HG02759 (cell line): ENCODE results near the gene MED29.

Experiments
- ATAC-seq: cut with Tn5 transposase; IDR thresholded peaks from one replicate; pipeline ENCODE4 v1.9.1; 2021; ENCODE audit warnings: mild to moderate bottlenecking, moderate library complexity; ENCODE audit not compliant: unreplicated experiment

Gene MED29

GRCh38 chr19:39397360-39398296 is 6.5 kb downstream of the MED29 start:
- peak; percentile 58 for ATAC-seq

- ATAC-seq = no peak
These were observed 7.2 kb downstream of the MED29 start for GRCh38 chr19:39398297-39398864.

DNA sequence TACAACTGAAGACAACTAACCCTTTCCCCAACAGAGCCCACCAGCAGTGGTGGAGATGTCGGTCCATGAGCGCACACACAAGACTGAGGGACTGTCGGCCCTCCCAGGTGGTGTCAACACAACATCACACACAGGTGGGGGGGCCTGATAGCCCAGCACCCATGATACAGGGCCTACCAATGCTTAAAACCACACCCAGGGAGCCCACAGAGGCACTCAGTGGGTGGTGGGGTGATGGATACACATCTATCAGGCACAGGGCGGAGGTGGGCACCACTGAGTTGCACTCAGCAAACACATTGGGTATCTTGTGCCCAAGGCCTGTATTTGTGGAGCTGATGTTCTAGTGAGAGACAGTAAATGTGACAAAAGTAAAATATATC is 8.5 kb downstream of the MED29 start:
- ATAC-seq = no peak

GRCh38 chr19:39400061-39400460 is 8.9 kb downstream of the MED29 start:
- ATAC-seq = no peak

DNA sequence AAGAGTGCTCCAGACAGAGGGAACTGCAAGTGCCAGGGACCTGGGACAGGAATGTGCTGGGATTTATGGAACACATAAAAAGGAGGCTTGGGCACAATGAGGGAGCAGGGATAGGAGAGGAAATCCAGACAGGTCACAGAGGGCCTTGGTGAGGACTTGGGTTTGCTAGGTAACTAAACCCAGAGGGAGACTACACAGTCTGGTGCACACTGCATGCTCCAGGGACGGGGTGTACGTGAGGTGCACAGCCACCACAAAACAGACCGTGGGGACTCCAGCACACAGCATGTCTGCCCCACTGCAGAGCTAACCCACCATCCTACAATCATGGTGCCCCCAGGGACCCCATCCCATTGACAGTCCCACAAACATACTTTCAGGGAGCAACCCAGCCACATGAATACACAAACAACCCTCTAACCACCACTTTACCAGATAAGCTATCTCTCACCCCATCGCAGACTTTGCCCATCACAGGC is 9.9 kb downstream of the MED29 start:
- no peak for ATAC-seq

GRCh38 chr19:39401549-39402345 is 10.6 kb downstream of the MED29 start:
- no peak for ATAC-seq

- no peak for ATAC-seq
These were observed 11.4 kb downstream of the MED29 start for GRCh38 chr19:39402346-39403300.

- ATAC-seq = peak; percentile 23
These were observed 12.4 kb downstream of the MED29 start for GRCh38 chr19:39403331-39404312.

GRCh38 chr19:39405261-39405957 is 14.2 kb downstream of the MED29 start:
- ATAC-seq = no peak

DNA sequence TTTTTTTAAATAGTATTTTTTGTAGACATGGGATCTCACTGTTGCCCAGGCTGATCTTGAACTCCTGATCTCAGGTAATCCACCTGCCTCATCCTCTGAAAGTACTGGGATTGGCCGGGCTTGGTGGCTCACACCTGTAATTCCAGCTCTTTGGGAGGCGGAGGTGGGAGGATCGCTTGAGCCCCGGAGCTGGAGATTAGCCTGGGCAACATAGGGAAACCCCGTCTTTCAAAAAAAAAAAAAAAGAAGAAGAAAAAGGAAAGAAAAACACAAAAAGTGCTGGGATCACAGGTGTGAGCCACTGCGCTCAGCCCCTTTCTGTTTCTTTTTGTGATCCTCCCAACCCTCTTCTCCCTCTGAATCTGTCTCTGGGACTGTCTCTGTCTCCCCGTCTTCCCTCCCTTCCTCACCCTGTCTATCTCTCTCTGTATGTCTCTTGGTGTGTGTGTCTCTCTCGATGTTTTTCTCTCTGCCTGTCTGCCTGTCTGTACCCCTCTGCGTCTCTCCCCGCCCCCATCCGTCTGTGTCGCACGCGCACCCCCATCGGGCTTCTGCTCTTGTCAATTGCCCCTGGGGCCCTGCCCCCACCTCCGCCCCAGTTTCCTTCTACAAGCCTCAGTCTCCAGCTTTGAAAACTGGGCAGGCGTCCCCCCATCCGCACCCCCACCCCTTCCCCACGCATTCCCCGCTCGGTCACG is 14.9 kb downstream of the MED29 start:
- no peak for ATAC-seq

GRCh38 chr19:39406656-39407409 is 15.7 kb downstream of the MED29 start, which contains the start of gene ZFP36:
ZFP36 (plus strand) TSS chr19:39406847; CDS start chr19:39406905, 58 bp downstream.
- peak; percentile 18 for ATAC-seq

GRCh38 chr19:39407410-39407659 is 16.2 kb downstream of the MED29 start:
- ATAC-seq = no peak

DNA sequence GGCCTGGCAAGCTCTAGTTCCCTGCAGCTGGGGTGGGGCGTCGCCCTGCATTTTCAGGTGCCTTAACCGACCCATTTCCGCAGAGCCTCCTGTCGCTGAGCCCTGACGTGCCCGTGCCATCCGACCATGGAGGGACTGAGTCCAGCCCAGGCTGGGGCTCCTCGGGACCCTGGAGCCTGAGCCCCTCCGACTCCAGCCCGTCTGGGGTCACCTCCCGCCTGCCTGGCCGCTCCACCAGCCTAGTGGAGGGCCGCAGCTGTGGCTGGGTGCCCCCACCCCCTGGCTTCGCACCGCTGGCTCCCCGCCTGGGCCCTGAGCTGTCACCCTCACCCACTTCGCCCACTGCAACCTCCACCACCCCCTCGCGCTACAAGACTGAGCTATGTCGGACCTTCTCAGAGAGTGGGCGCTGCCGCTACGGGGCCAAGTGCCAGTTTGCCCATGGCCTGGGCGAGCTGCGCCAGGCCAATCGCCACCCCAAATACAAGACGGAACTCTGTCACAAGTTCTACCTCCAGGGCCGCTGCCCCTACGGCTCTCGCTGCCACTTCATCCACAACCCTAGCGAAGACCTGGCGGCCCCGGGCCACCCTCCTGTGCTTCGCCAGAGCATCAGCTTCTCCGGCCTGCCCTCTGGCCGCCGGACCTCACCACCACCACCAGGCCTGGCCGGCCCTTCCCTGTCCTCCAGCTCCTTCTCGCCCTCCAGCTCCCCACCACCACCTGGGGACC is 16.6 kb downstream of the MED29 start:
- no peak for ATAC-seq

- ATAC-seq = no peak
These were observed 17.4 kb downstream of the MED29 start for GRCh38 chr19:39408392-39409207.

DNA sequence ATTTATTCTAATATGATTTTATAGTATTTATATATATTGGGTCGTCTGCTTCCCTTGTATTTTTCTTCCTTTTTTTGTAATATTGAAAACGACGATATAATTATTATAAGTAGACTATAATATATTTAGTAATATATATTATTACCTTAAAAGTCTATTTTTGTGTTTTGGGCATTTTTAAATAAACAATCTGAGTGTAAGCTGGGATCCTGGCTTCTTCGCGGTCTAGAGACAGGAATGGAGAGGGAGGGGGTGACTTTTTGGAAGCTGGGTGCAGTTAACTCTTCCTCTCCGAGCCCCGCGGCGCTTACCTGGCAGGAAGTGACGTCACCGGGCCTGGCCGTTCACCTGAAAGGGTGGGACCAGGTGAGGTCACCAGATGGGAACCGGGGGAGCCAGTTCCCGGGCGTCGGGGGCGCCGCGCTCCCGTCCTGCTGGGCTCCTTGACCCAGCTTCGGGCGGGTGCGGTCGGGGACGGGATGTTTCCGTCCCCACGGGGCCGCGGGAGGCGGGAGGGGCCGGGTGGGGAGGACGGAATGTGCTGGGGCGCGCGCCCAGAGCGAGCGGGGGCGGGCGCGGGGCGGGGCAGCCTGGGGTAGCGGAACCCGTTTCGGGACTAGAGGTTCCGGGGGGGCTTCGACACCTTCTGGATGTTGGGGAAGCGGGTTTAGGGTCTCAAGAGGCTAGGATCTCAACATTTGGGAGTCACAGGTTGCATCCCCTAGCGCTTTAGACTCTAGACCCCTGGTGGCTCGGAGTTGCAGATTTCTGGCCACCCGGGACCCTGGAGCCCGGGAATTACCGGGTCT is 18.2 kb downstream of the MED29 start:
- ATAC-seq = no peak
